CD4-positive, alpha-beta T cell treated with Interleukin-12 subunit alpha and Interleukin-12 subunit beta, for 1 hour (primary cell): ENCODE data around the gene P3H3.
A peak's percentile ranks its signal among the peaks of the same experiment; 100 is the strongest.

Source experiments
- DNase-seq: peaks from one replicate; pipeline ENCODE4 v3.0.0-alpha.2; 2020

The P3H3 gene

DNA sequence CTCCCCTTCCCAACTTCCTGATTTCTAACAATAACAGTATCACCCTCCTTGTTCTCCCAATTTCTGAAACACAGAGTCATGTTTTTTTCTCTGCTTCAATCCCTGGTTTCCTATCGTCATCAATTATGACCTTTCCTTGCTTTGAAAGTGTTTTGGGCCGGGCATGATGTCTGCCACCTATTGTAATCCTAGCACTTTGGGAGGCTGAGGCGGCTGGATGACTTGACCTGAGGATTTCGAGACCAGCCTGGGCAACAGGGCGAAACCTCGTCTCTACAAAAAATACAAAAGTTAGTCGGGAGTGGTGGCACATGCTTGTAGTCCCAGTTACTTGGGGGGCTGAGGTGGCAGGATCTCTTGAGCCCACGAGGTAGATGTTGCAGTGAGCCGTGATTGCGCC is 19.2 kb upstream of the P3H3 start:
- no peak for DNase-seq

- no peak for DNase-seq
Observed at GRCh38 chr12:6810758-6811157, 17.4 kb upstream of the P3H3 start.

DNA sequence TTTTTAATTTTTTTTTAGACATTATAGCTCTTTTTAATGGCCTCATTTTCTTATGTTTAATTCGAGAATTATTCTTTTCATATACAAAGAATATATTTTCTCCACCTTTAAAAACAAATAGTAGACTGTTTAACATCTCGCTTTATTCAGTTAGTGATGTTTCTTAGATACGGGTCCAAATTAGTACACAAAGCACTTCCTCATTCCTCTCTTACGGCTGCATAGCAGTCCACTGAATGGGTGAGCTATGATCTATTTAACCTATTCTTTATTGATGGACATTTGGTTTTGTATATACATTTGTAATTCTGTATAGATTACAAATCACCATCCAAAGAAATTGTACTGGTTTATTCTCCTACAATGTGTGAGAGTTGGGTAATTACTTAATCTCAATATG is 14.8 kb upstream of the P3H3 start:
- DNase-seq = no peak

DNA sequence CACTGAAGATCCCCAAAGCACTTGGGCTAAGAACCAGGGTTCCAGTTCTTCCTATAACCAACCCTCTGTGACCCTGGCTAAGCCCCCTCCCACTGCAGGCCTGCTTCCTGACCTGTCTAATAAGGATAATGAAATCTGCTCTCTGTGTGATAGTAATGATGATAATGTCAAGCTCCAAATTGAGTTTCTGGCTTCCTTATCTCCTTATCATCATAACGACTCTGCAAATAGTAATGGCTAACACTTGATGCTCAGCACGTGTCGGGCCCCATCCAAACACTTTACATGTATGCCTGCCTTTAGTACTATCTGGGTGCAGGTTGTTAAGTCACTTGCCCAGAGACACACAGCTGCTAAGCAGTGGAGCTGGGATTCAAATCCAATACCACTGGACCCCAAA is 11.6 kb upstream of the P3H3 start:
- DNase-seq = no peak

DNA sequence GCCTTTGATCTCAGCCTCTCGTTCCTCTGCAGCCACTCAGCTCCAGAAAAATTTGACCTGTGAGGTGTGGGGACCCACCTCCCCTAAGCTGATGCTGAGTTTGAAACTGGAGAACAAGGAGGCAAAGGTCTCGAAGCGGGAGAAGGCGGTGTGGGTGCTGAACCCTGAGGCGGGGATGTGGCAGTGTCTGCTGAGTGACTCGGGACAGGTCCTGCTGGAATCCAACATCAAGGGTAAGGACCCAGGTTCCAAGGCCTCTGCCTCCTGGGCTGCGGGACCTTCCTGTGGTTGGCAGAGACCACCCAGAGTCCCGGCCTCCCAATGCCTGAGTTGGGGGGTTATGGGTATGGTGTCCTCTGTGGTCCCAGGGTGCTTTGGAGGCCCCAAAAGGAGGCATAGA is 11.1 kb upstream of the P3H3 start:
- no peak for DNase-seq

GRCh38 chr12:6817662-6818157 is 10.5 kb upstream of the P3H3 start:
- DNase-seq = no peak

- DNase-seq = no peak
Observed at GRCh38 chr12:6818222-6818621, 10.0 kb upstream of the P3H3 start.

DNA sequence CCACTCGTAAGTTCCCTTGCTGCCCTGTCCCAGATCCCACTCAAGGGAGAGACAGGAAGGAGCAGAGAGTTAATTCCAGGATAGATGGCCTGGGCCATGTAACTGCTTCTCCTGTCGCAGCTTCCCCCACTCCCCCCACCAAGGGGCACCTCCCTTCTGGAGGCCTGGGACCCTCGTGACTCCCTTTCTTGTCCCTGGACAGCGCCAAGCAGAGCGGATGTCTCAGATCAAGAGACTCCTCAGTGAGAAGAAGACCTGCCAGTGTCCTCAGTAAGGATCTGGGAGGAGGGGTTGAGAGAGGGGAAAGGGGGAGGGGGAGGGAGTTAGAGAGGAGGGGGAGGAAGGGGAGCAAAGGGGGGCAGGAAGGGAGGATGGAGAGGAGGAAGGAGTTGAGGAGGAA is 9.6 kb upstream of the P3H3 start:
- DNase-seq = no peak

DNA sequence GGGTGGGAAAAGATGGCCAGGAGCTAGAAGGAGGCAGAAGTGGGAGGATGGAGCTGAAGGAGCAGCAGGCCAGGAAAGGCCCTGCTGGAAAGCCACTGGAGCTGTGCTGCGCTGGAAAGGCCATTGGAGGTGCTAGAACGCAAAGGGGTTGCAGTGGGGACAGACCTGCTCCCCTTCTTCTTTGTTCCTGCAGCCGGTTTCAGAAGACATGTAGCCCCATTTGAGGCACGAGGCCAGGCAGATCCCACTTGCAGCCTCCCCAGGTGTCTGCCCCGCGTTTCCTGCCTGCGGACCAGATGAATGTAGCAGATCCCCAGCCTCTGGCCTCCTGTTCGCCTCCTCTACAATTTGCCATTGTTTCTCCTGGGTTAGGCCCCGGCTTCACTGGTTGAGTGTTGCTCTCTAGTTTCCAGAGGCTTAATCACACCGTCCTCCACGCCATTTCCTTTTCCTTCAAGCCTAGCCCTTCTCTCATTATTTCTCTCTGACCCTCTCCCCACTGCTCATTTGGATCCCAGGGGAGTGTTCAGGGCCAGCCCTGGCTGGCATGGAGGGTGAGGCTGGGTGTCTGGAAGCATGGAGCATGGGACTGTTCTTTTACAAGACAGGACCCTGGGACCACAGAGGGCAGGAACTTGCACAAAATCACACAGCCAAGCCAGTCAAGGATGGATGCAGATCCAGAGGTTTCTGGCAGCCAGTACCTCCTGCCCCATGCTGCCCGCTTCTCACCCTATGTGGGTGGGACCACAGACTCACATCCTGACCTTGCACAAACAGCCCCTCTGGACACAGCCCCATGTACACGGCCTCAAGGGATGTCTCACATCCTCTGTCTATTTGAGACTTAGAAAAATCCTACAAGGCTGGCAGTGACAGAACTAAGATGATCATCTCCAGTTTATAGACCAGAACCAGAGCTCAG is 8.8 kb upstream of the P3H3 start:
- no peak for DNase-seq

GRCh38 chr12:6820166-6820565 is 8.0 kb upstream of the P3H3 start:
- no peak for DNase-seq

GRCh38 chr12:6821591-6822425 is 6.4 kb upstream of the P3H3 start, which contains the start of gene GPR162:
GPR162 (plus strand) TSS chr12:6821821; CDS start chr12:6823899, 2,078 bp downstream.
- DNase-seq = no peak

GRCh38 chr12:6822426-6823135 is 5.6 kb upstream of the P3H3 start:
- no peak for DNase-seq

DNA sequence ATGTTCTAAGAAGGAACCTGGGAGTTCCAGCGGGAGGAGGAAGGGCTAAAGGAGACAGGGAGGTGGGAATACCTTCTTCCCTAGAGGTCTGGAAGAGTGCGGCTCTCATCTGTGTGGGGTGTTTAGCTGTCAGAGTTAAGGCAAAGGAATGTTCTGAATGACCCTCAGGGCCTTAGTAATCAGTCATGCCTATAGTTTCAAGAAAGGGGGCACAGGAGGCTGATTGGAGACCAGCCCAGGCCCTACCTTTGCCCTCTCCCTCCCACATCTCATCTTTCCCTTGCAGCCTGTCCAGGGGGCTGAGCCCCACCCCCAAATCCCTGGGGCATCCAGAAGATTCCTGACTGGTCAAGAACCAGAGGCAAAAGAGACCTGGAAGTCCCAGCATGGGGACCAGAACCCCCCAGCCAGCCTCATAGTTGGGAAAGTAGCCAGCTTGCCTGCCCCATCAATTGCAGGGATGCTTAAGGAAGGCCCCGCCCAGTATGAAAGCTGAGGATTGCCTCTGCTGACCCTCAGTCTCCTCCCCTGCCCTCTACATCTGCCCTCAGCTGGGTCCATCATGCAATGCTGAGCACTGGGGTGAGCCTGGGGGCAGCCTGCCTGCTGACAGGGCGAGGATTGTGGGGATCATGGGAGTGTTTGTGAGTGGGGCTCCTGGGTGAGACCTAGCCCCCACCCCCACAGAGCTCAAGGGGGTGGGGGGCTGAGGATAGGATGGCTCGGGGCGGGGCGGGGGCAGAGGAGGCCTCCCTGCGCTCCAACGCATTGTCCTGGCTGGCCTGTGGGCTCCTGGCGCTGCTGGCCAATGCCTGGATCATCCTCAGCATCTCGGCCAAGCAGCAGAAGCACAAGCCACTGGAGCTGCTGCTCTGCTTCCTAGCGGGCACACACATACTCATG is 4.8 kb upstream of the P3H3 start:
- DNase-seq = no peak

- no peak for DNase-seq
Observed at GRCh38 chr12:6824085-6824775, 4.0 kb upstream of the P3H3 start.

GRCh38 chr12:6824901-6825381 is 3.3 kb upstream of the P3H3 start:
- no peak for DNase-seq

- peak; percentile 81 for DNase-seq
Observed at GRCh38 chr12:6825398-6826124, 2.6 kb upstream of the P3H3 start.

GRCh38 chr12:6826125-6826733 is 2.0 kb upstream of the P3H3 start:
- no peak for DNase-seq

GRCh38 chr12:6826734-6827436 is 1.3 kb upstream of the P3H3 start:
- DNase-seq = no peak

- peak; percentile 38 for DNase-seq
Observed at GRCh38 chr12:6827437-6827911, 733 bp upstream of the P3H3 start.
